ENCODE data around the gene DLEU7. TPM values are rescaled to one million over a fixed set of nuclear protein-coding genes. Genes with fewer than 3 reads are reported as not detected.

The DLEU7 gene
- under 1 TPM in 1 of 2 donors, not detected in 1; 0.20 TPM for total RNA-seq
- long read RNA-seq, partial matches to known transcripts: 0 of 1 reads
- long read RNA-seq, other reads (novel, unspliced or antisense): 0 of 1 reads

DNA sequence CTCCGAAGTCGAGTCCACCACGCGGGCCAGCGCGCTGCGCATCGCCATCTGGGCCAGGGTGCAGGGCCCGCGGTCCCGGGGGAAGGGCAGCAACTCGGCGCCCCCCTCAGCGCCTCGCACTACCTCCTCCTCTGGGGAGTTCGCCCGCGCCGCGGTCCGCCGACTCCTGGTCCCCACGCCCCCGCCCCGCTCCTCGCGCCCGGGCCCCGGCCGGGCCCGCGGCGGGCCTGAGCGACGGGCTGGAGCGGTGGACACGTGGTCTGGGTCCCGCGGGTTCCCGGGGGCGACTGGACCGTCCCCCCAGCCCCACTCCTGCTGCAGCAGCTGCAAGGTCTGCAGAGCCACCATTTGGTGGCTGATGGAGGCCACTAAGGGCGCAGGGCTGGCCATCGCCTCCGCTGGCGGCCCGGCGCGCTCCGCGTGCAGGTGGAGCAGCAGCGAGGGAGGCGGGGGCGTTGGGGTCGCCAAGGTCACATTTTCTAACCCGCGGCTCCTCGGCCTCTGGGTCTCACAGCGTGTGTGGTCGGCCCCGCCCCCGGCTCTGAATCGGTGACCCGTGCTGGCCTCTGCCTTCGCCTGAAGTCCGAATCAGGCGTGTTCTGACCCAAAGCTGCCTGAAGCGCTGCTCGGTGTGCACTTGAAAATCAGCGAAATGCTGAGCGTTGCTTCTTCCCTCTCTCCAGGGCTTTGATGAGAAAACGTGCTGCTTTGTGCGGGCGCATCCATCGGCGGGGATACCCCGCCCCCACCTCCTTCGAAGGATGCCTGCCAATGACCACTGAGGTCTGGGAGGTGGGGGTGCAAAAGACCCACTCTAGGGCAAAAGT is at the start of gene DLEU7:
DLEU7 (minus strand) TSS at position 436 of the 827 bp plus-strand sequence; CDS start at position 390, 46 bp downstream.
- intact Hi-C loops (cut with DNase I, micrococcal nuclease): no loop called here
- DNase-seq (no peak), ATAC-seq (no peak)

- DNase-seq (peak in 1 of 2 donors; percentile 47), ATAC-seq (no peak)
These were observed 48.9 kb upstream of the DLEU7 start for GRCh38 chr13:50892210-50892944.

DNA sequence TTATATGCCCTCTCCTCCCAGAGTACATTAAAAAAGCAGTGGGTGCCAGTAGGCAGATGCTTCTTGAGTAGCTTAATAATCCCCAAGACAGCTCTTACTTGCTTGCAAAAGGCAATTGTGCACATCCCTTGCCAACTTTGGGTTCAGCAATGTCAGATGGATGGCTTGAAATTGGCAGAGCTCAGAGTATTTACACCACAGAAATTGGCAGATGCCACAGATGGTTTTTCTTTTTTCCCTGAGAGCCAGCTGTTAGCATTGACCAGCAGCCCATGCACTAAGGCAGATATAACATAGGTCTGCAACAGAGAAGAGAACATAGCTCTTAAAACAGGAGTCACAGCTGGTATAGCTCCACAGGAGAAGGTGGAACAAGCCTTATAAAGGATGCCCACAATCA is 47.7 kb upstream of the DLEU7 start:
- ATAC-seq: no peak
- intact Hi-C loops (cut with DNase I, micrococcal nuclease): no loop called here

More at GRCh38 chr13:50892210-50892944, 48.9 kb upstream of the DLEU7 start:
- intact Hi-C loops (cut with DNase I, micrococcal nuclease): no loop called here

DNA sequence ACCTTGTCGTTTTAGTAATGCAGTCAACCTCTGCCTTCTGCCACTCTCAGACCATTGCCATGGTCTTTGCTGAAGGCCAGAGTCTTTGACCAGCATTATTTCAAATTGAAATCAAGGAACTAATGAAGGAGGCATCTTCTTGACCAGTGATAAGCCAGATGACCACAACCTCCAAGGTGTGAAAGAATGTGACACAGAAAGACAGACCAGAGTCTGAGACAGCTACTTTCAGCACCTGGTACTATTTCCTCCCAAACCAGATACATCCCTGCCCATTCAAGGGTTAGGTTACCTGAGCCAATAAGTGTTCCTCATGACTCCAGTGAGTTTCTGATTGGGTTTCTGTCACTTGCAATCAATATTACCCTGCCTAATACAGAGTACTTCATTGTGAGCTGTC is 45.8 kb upstream of the DLEU7 start:
- DNase-seq (no peak), ATAC-seq (no peak)
- intact Hi-C loops (cut with DNase I, micrococcal nuclease): no loop called here

More for the DNA sequence above, 47.7 kb upstream of the DLEU7 start:
- no peak for DNase-seq

GRCh38 chr13:50888362-50888761 is 44.9 kb upstream of the DLEU7 start:
- intact Hi-C loops (cut with DNase I, micrococcal nuclease): no loop called here
- no peak for DNase-seq

DNA sequence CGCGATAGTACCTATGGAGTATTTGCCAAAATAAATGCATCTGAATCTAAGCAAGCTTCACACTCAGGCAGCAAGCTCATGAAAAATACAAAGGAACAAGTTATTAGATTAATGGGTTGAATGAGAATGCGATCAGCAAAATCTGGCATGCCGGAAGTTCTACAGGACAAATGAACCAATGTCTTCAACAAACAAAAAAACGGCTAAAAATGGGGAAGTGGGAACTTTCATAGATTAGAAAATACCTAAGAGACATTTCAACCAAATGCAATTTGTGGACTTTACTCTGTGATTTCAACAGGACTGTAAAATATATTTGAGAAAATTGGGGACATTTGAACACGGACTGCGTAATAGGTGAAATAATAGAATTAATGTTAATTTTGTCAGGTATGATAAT is 43.7 kb upstream of the DLEU7 start:
- no peak for ATAC-seq
- no peak for DNase-seq

More at GRCh38 chr13:50888362-50888761, 44.9 kb upstream of the DLEU7 start:
- no peak for ATAC-seq

DNA sequence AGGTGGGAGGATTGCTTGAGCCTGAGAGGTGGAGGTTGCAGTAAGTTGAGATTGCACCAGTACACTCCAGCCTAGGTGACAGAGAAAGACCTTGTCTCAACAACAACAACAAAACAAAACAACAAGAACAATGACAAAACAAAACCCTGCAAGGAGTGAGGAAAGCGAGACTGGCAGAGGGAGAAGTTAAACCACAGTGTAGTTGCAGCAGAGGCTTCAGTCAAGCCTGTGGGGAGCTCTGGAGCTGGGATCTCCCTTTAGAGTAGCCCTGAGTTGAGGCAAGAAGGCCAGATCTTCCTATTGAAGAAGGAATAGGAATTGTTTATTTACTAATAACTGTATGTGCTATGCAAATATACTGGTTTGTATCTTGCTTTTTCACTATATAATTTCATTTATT is 40.8 kb upstream of the DLEU7 start:
- no peak for ATAC-seq
- intact Hi-C loops (cut with DNase I, micrococcal nuclease): no loop called here
- no peak for DNase-seq

More for the DNA sequence above, 43.7 kb upstream of the DLEU7 start:
- intact Hi-C loops (cut with DNase I, micrococcal nuclease): no loop called here

DNA sequence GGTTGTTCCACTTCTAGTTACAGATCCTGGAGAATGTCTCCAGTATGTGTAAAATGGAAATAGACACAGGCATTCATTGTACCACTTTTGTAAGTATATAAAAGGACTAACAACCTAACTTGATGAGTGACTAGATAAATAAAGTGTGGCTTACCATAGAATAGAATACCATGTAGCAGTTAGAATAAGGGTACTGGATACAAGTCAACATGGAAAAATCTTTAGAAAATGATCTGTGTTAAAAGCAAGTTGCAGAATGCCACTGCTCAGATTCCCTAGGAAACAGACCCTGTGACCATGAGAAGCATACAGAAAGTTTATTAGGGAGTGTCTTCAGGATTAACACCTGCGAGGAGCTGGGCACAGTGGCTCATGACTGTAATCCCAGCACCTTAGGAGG is 40.2 kb upstream of the DLEU7 start:
- intact Hi-C loops (cut with DNase I, micrococcal nuclease): no loop called here
- ATAC-seq: no peak
- no peak for DNase-seq

DNA sequence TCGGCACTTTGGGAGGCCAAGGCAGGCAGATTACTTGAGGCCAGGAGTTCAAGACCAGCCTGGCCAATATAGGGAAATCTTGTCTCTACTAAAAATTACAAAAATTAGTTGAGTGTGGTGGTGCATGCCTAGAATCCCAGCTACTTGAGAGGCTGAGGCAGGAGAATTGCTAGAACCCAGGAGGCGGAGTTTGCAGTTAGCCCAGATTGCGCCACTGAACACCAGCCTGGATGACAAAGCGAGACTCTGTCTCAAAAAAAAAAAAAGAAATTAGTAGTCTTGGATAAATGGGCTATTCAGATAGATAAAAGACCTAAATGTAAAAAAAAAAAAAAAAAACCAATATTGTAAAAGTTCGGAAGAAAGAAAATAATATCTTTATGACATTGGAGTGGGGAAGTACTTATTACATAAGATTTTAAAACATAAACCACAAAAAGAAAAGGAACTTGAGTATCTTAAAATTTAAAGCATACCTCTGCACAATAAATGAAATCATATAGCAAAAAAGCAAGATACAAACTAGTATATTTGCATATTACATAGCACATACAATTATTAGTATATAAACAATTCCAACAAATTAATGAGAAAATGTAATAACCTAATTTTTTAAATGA is 39.4 kb upstream of the DLEU7 start:
- intact Hi-C loops (cut with DNase I, micrococcal nuclease): no loop called here
- no peak for DNase-seq
- ATAC-seq: no peak

DNA sequence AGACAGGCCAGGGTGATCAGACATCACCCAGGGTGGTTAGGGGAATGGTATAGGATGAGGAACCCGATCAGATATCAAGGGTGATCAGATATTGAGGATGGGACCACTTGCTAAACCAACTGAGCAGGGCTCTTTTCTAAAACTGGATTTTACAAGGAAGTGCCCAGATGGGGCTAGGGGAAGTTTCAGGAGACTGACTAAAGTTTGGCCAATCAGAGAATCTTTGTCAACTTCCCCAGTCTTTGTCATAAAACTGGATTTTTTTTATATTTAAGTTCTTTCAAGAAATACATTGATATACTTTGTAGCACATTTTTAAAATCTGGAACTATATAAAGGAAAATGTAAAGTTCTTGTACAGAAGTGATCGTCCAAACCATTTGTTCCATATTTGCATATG is 30.5 kb upstream of the DLEU7 start:
- DNase-seq (no peak), ATAC-seq (no peak)
- intact Hi-C loops (cut with DNase I, micrococcal nuclease): no loop called here

DNA sequence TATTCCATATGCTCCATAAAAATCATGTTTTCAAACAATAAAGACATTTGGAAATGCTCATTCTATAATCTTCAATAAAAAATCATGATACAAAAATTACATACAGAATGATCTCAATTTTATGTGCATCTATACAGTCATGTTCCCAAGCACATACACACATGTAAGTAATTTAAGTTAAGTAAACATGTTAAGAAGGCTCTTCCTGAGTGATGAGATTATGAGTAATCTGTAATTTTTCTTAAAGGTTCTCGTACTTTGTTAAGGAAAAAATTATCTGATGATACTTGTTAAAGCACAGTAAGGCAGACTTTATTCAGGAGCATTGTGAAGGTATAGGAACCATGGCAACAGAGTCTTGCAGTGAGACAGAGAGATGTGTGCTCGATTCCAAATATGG is 30.0 kb upstream of the DLEU7 start:
- intact Hi-C loops (cut with DNase I, micrococcal nuclease): no loop called here
- ATAC-seq (no peak), DNase-seq (no peak)

- intact Hi-C loops (cut with DNase I, micrococcal nuclease): no loop called here
- no peak for DNase-seq
- ATAC-seq: no peak
These were observed 27.9 kb upstream of the DLEU7 start for GRCh38 chr13:50871405-50871804.

DNA sequence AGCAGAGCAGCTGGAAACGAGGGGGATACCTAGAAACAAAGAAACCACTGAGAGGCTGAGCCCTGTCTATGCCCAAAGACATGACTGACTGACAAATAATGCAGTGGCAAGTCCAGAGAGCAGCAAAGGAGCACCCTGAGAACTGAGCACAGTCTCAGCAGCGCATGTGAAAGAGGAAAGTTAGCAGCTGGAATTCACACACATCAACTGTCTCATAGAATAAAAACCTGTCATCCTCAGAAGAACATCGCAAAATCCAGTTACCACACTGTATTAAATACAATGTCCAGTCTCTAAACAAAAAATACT is 24.1 kb upstream of the DLEU7 start:
- DNase-seq: no peak
- intact Hi-C loops (cut with DNase I, micrococcal nuclease): no loop called here
- no peak for ATAC-seq

GRCh38 chr13:50866817-50867636 is 23.5 kb upstream of the DLEU7 start:
- no peak for DNase-seq
- intact Hi-C loops (cut with DNase I, micrococcal nuclease): no loop called here
- no peak for ATAC-seq

DNA sequence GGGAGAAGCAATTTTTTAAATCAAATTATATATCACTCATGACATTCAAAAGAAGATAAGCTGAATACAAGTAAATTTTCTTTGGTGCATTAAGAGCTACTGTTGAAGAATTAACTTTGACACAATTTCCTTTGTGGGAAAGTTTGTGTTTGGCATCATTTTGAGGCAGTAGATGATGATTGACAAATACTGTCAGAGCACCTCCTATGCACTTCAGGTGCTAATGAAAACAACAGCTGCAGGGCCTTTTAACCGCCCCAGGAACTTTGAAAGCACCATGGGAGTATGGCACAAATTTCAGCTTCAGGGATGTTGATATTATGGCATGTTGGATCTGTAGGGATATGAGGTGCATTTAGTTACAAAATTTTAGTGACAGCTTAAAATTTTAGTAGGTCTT is 21.0 kb upstream of the DLEU7 start:
- intact Hi-C loops (cut with DNase I, micrococcal nuclease): no loop called here
- ATAC-seq (no peak), DNase-seq (no peak)

- intact Hi-C loops (cut with DNase I, micrococcal nuclease): no loop called here
- DNase-seq (no peak), ATAC-seq (no peak)
These were observed 12.2 kb upstream of the DLEU7 start for GRCh38 chr13:50855681-50856080.

- intact Hi-C loops (cut with DNase I, micrococcal nuclease): no loop called here
- DNase-seq (no peak), ATAC-seq (no peak)
These were observed 7.0 kb upstream of the DLEU7 start for GRCh38 chr13:50850445-50850844.

- intact Hi-C loops (cut with DNase I, micrococcal nuclease): no loop called here
- no peak for ATAC-seq
- no peak for DNase-seq
These were observed 4.0 kb upstream of the DLEU7 start for GRCh38 chr13:50847501-50847900.

DNA sequence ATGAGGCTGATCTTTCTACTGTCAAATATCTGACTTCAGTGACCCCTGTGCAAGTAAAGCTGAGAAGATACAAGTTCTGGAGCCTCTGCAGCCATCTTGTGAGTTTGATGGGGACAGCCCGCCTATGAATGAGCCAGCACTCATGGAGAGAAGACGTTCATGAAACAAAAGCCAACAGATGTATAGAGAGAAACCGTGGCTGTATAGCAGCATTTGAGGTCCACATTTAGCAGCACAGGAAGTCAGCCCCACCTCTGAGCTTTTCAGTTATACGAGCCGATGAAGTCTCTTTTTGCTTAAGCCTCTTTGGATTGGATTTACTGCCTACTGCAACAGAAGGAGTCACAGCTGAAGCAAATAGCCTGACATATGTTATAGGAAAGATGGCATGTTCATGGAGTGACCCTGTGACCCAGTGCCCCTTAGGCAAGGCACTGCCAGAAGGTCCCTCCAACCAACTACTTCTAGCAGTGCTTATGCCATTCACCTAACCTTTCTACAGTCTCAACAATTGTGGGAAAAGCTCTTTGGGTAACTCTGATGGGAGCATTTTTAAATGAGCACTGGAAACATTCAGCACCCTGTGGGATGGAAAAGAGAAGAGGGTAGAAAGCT is 3.5 kb upstream of the DLEU7 start:
- intact Hi-C loops (cut with DNase I, micrococcal nuclease): no loop called here
- no peak for ATAC-seq
- no peak for DNase-seq

Data from left colon (tissue), 2 donors.